Activated CD8-positive, alpha-beta memory T cell treated with anti-CD3 and anti-CD28 coated beads for 48 hours (primary cell): ENCODE measurements around the gene TNRC18.
"Not testable (repeated sequence)": the region's sequence is repeated elsewhere in the genome, so short reads cannot be mapped to it uniquely, and the experiment has no call there.

Source experiments
- DNase-seq, 3 experiments: peaks; one replicate each; pipeline ENCODE4 v3.0.0-alpha.2; 2020; ENCODE audit warnings: low read depth in 2 of 3, low spot score in 2 of 3

TNRC18 gene, protein sequence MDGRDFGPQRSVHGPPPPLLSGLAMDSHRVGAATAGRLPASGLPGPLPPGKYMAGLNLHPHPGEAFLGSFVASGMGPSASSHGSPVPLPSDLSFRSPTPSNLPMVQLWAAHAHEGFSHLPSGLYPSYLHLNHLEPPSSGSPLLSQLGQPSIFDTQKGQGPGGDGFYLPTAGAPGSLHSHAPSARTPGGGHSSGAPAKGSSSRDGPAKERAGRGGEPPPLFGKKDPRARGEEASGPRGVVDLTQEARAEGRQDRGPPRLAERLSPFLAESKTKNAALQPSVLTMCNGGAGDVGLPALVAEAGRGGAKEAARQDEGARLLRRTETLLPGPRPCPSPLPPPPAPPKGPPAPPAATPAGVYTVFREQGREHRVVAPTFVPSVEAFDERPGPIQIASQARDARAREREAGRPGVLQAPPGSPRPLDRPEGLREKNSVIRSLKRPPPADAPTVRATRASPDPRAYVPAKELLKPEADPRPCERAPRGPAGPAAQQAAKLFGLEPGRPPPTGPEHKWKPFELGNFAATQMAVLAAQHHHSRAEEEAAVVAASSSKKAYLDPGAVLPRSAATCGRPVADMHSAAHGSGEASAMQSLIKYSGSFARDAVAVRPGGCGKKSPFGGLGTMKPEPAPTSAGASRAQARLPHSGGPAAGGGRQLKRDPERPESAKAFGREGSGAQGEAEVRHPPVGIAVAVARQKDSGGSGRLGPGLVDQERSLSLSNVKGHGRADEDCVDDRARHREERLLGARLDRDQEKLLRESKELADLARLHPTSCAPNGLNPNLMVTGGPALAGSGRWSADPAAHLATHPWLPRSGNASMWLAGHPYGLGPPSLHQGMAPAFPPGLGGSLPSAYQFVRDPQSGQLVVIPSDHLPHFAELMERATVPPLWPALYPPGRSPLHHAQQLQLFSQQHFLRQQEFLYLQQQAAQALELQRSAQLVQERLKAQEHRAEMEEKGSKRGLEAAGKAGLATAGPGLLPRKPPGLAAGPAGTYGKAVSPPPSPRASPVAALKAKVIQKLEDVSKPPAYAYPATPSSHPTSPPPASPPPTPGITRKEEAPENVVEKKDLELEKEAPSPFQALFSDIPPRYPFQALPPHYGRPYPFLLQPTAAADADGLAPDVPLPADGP (N-terminal part only)

GRCh38 chr7:5423306-5423975 is at the start of gene TNRC18:
Gene TNRC18, minus strand, starts transcription at chr7:5423834. Its CDS starts 2,588 bp downstream, at chr7:5421246.
- no peak for DNase-seq

- no peak for DNase-seq
Observed at GRCh38 chr7:5472432-5473315, 49.0 kb upstream of the TNRC18 start.

DNA sequence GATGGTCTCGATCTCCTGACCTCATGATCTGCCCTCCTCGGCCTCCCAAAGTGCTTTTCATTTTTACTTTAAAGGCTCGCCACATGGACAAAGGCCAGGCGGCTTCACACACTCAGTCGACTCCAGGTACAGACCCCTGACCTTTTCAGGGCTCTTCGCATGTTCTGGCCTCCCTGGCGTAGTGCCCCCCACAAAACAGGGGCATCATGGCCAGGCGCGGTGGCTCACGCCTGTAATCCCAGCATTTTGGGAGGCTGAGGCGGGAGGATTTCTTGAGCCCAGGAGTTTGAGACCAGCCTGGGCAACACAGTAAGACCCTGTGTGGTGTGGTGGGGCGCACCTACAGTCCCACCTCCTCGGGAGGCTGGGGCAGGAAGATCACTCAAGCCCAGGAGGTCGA is 48.0 kb upstream of the TNRC18 start:
- not testable (repeated sequence) for DNase-seq

DNA sequence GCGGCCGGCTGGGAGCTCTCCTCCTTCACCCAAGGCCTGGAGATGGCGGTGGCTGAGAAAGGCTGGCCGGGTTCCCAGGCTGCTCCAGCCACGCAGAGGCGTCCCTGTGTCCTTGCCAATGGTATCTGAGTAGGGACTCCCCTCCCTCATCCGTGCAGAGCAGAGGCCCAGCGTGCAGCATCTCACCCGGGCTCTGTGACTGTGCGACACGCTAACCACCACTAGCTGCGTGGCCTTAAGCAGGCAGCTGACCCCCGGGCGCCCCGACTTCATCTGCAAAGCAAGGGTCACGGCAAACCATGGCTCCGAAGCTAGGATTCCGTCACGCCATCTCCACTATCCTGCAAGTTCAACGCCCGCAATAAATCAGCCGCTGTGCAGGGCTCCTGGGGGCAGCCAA is 47.2 kb upstream of the TNRC18 start:
- DNase-seq: no peak

DNA sequence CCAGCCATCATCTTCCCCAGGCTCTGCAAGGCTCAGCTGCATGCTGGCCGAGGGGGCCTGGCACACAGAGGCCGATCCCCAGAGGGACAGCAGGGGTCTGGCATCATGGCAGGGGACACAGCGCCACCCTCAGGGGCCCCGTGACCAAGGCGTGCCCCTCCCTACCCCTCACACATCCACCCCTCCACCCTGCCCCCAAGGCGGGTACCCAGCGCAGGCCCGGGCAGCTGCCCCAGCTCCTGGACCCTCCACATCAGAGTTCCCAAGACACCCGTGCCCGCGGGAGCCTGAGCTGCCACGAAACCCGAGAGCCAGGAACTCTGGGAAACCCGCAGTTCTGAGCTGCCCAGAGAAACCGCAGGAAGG is 46.5 kb upstream of the TNRC18 start:
- no peak for DNase-seq

DNA sequence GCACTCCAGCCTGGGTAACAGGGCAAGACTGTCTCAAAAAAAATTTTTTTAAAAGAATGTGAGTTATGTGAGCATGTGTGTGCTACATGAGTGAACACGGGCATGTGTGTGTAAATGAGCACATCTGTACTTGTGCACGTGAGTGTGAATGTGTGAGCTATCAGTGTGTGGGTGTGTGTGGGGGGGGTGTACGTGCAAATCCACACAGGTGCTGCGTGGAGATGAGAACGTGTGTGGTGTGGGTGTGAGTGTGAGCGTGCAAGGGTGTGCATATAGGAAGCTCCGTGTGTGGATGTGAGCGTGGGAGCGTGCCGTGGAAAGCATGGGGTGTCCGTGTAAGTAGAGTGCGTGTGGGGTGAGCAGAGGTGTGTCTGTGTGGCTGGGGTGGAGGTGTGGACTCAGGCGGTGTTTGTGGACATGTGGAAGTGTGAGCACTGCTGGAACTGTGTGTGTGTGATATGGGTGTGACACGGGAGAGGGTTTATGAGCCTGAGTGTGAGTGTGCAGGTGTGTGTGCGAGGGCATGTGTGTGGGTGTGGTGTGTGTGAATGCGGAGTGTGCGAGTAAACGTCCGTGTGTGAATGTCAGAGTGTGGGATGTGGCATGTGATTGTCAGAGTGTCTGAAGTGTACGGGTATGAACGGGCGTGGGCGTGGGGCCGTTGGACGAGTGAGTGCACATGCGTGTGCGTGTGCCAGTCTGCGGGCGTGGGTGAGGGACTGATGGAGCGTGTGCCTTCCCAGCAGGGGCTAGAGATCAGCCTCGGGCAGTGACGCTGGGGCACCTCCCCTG is 45.9 kb upstream of the TNRC18 start:
- no peak for DNase-seq

DNA sequence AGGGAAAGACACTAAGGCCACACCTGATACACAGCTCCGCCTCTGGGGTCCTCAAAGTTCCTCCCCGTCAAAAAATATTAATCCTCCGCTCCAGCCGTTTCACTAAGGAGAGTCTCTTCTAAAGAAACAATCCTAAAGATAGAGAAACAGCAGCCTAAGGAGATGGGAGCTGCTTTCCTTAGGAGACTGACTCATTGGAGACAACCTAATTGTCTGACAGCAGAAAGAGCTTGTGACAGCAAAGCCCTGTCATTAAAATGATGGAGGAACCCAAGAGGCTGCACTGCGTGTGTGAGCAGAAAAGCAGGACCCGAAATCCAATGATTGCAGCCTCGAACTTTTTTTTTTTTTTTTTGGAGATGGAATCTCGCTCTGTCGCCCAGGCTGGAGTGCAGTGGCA is 44.0 kb upstream of the TNRC18 start:
- DNase-seq: no peak

GRCh38 chr7:5466551-5466950 is 42.9 kb upstream of the TNRC18 start:
- DNase-seq: no peak

DNA sequence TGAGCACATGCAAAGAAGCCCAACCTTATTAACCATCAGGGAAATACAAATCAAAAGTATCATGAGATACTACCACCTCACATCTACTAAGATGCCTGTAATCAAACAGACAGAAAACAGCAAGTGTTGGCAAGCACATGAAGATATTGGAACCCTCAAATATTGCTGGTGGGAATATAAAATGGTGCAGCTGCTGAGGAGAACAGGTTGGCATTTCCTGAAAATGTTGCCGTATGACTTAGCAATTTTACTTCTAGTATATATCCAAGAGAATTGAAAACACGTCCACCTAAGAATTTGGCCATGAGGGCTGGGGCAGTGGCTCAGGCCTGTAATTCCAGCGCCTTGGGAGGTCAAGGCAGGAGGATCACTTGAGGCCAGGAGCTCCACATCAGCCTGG is 39.4 kb upstream of the TNRC18 start:
- no peak for DNase-seq

GRCh38 chr7:5462216-5462615 is 38.6 kb upstream of the TNRC18 start:
- DNase-seq: no peak

DNA sequence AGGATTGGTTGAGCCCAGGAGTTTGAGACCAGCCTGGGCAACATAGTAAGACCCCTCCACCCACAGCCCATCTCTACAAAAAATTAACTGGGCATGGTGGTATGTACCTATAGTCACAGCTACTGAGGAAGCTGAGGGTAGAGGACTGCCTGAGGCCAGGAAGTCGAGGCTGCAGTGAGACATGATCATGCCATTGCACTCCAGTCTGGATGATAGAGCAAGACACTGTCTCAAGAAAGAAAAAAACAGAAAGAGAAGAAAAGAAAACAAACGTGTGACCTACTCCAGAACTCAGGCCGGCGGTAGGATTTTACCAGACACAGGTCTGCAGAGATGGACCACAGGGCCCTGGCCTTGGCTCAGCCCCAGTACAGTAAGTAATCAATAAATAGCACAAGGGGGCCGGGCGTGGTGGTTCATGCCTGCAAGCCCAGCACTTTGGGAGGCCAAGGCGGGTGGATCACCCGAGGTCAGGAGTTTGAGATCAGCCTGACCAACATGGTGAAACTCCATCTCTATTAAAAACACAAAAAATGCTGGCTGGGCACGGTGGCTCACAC is 35.4 kb upstream of the TNRC18 start:
- DNase-seq: no peak

GRCh38 chr7:5457245-5457735 is 33.7 kb upstream of the TNRC18 start:
- DNase-seq: no peak

DNA sequence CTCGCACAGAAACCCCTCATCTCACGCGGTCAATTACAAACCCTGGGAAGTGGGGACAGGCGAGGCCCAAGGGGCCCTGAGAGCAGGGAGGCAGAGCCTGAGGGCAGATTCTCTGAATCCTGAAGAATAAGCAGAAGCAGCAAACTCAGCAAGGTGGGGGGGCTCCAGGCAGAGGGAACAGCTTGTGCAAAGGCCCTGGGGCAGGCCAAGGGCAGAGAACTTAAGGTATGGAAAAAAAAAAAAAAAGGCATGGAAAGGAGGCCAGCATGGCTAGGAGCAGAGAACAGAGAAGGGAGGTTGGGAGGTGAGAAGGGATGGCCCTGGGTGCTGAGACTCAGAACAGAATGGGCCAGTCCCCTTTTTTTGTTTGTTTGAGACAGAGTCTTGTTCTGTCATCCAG is 32.8 kb upstream of the TNRC18 start:
- no peak for DNase-seq

- DNase-seq: no peak
Observed at GRCh38 chr7:5455581-5456219, 32.1 kb upstream of the TNRC18 start.

GRCh38 chr7:5455175-5455574 is 31.5 kb upstream of the TNRC18 start:
- no peak for DNase-seq

DNA sequence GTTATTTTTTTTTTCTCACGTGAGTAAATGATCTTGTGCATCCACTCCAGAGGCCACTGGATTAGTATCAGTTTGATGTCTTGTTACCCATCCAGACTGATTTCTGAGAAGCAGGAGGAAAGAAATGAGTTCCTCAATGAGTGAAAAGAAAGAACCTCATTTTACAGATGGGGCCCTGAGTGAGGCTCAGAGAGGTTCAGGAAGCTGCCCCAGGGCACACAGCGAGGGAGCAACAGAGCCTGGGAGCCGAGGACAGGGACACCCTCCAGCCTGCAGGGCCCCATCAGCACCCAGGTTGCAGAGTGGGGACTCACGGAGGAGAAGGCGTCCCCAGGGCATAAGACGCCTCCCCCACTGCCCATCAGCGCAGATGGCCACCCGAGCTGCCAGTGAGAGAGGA is 30.9 kb upstream of the TNRC18 start:
- DNase-seq: no peak

DNA sequence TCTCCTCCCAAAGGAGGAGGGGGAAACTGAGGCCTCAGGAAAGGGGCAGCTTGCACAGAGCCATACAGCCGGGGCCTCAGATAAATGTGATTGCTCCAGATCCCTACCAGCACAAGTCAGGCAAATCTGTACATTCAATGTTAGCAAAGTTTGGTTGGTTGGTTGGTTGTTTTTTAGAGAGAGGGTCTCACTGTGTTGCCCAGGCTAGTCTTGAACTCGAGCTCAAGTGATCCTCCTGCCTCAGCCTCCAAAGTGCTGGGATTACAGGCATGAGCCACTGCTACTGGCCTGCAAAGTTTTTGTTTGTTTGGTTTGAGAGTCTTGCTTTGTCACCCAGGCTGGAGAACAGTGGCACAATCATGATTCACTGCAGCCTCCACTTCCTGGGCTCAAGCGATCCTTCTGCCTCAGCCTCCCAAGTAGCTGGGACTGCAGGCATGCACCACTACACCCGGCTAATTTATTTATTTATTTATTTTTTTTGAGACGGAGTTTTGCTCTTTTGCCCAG is 30.0 kb upstream of the TNRC18 start:
- DNase-seq: no peak

DNA sequence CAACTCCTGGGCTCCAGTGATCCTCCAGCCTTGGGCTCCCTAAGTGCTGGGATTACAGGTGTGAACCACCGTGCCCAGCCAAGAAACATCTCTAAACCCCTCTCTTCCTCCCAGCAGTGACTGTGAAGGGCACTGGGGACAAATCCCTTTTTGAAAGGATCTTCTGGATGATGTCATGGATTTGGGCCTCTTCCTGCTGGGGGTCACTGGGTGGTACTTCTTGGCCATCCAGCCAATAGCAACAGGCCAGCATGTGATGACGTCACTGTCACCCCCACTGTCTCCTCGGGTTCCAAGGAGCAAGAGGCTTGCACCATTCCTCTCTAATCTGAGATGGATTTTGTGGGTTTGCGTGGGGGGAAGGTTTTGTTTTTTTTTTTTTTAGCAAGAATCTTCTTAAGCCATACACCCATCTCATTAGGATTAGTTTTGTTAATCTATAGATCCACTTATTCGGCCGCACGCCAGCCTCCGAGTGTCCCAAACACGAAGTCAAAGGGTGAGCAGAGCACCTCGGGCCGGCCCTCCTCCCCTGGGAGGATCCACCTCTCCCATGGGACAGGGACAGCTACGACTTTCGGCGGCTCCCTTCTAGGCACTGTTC is 29.4 kb upstream of the TNRC18 start:
- no peak for DNase-seq
